Ramos (cell line): ENCODE results near the gene RFWD3.
"Not testable (repeated sequence)": the region's sequence is repeated elsewhere in the genome, so short reads cannot be mapped to it uniquely, and the experiment has no call there.

Experiments
- in situ Hi-C: fragments of 300-500 bp; cut with MboI; formaldehyde crosslinking; loops from one replicate; pipeline ENCODE4 v1.14.3; 2022; ENCODE audit warnings: low sequenced_read_pairs; ENCODE audit not compliant: unreplicated experiment

Gene RFWD3

GRCh38 chr16:74668877-74669276 lies 2.2 kb upstream of the RFWD3 start:
- in situ Hi-C loops = not testable (repeated sequence)

- in situ Hi-C loops = no loop called here
Observed at GRCh38 chr16:74667255-74667700, 601 bp upstream of the RFWD3 start.

GRCh38 chr16:74666010-74666421 lies 661 bp downstream of the RFWD3 start:
- in situ Hi-C loops = no loop called here

- in situ Hi-C loops = no loop called here
Observed at GRCh38 chr16:74661064-74661463, 5.6 kb downstream of the RFWD3 start.

- in situ Hi-C loops = no loop called here
Observed at GRCh38 chr16:74660383-74660782, 6.3 kb downstream of the RFWD3 start.

- in situ Hi-C loops = no loop called here
Observed at GRCh38 chr16:74659041-74659440, 7.6 kb downstream of the RFWD3 start.

- in situ Hi-C loops = no loop called here
Observed at GRCh38 chr16:74657870-74658642, 8.6 kb downstream of the RFWD3 start.

GRCh38 chr16:74654536-74655050 lies 12.1 kb downstream of the RFWD3 start:
- in situ Hi-C loops = no loop called here

- in situ Hi-C loops = not testable (repeated sequence)
Observed at GRCh38 chr16:74652883-74653282, 13.8 kb downstream of the RFWD3 start.

GRCh38 chr16:74652249-74652648 lies 14.4 kb downstream of the RFWD3 start:
- in situ Hi-C loops = no loop called here

GRCh38 chr16:74651841-74652240 lies 14.8 kb downstream of the RFWD3 start:
- in situ Hi-C loops = no loop called here

GRCh38 chr16:74650966-74651567 lies 15.6 kb downstream of the RFWD3 start:
- in situ Hi-C loops = no loop called here

- in situ Hi-C loops = no loop called here
Observed at GRCh38 chr16:74649839-74650504, 16.7 kb downstream of the RFWD3 start.

- in situ Hi-C loops = no loop called here
Observed at GRCh38 chr16:74641969-74642368, 24.7 kb downstream of the RFWD3 start.

GRCh38 chr16:74637742-74638453 lies 28.8 kb downstream of the RFWD3 start:
- in situ Hi-C loops = no loop called here

GRCh38 chr16:74635303-74635702 lies 31.4 kb downstream of the RFWD3 start:
- in situ Hi-C loops = no loop called here

- in situ Hi-C loops = no loop called here
Observed at GRCh38 chr16:74633686-74634085, 33.0 kb downstream of the RFWD3 start.

GRCh38 chr16:74627506-74628220 lies 39.0 kb downstream of the RFWD3 start:
- in situ Hi-C loops = no loop called here

- in situ Hi-C loops = no loop called here
Observed at GRCh38 chr16:74626741-74627416, 39.8 kb downstream of the RFWD3 start.
